ENCODE measurements around the gene CHD2.
"Not testable (repeated sequence)": the region's sequence is repeated elsewhere in the genome, so short reads cannot be mapped to it uniquely, and the experiment has no call there.

Gene CHD2

GRCh38 chr15:93024293-93024692, 124.2 kb downstream of the CHD2 start:
- DNase-seq: no peak

GRCh38 chr15:93024716-93025624, 124.8 kb downstream of the CHD2 start:
- no peak for DNase-seq

- no peak for DNase-seq
These were observed 125.5 kb downstream of the CHD2 start for GRCh38 chr15:93025625-93025982.

- no peak for DNase-seq
These were observed 126.3 kb downstream of the CHD2 start for GRCh38 chr15:93026380-93026817.

- DNase-seq: no peak
These were observed 127.3 kb downstream of the CHD2 start for GRCh38 chr15:93027413-93027812.

- DNase-seq: no peak
These were observed 128.0 kb downstream of the CHD2 start for GRCh38 chr15:93028111-93028631.

- DNase-seq: no peak
These were observed 128.6 kb downstream of the CHD2 start for GRCh38 chr15:93028632-93029213.

- DNase-seq: no peak
These were observed 129.2 kb downstream of the CHD2 start for GRCh38 chr15:93029214-93029835.

GRCh38 chr15:93029836-93030429, 129.8 kb downstream of the CHD2 start:
- DNase-seq: no peak

- DNase-seq: peak; percentile 64
These were observed 130.4 kb downstream of the CHD2 start for GRCh38 chr15:93030430-93031102.

GRCh38 chr15:93031103-93031464, 131.0 kb downstream of the CHD2 start:
- no peak for DNase-seq

GRCh38 chr15:93031557-93032384, 131.6 kb downstream of the CHD2 start:
- DNase-seq: not testable (repeated sequence)

GRCh38 chr15:93032515-93033206, 132.5 kb downstream of the CHD2 start:
- not testable (repeated sequence) for DNase-seq

- no peak for DNase-seq
These were observed 133.4 kb downstream of the CHD2 start for GRCh38 chr15:93033434-93034045.

GRCh38 chr15:93034512-93034911, 134.4 kb downstream of the CHD2 start:
- DNase-seq: no peak

- DNase-seq: no peak
These were observed 135.2 kb downstream of the CHD2 start for GRCh38 chr15:93035092-93035915.

GRCh38 chr15:93035953-93036810, 136.1 kb downstream of the CHD2 start:
- no peak for DNase-seq

- no peak for DNase-seq
These were observed 137.1 kb downstream of the CHD2 start for GRCh38 chr15:93036951-93037819.
